H1 (cell line): ENCODE data around the gene FBXL17. TPM values are rescaled to one million over a fixed set of nuclear protein-coding genes. Genes with fewer than 3 reads are reported as not detected.

Source experiments
- CTCF ChIA-PET: fragments of 300-600 bp; sonication (Branson Sonifier 250); formaldehyde crosslinking; loops from one replicate; lab custom pipeline; 2021; ENCODE audit not compliant: partially characterized antibody; lab: Charles Lee
- POLR2A ChIA-PET: fragments of 300-600 bp; sonication (Branson Sonifier 250); formaldehyde crosslinking; loops from one replicate; lab custom pipeline; 2021; ENCODE audit warnings: inconsistent platforms; ENCODE audit not compliant: partially characterized antibody; lab: Charles Lee
- DNase-seq, 2 experiments: peaks; one replicate each; pipeline versions ENCODE4 v3.0.0 to v3.0.0-alpha.2; 2010 to 2022; ENCODE audit warnings: low spot score in 2 of 2, low read depth in 1 of 2, mixed read lengths in 1 of 2
- FAIRE-seq: peaks from 2 replicates; lab custom pipeline; 2011; peaks lifted over from hg19 to GRCh38; lab: Jason Lieb, UNC
- H2AFZ ChIP-seq: 2 replicates; pipeline ENCODE4 v1.8.1; 2012; ENCODE audit warnings: low read length, inconsistent platforms
- H2AK5ac ChIP-seq: 2 replicates; pipeline ENCODE4 v1.6.1; 2013; ENCODE audit warnings: low read depth, low read length
- H2BK120ac ChIP-seq: replicated peaks from 2 replicates; pipeline ENCODE3; 2013; ENCODE audit warnings: low read depth, low read length, inconsistent platforms
- H2BK12ac ChIP-seq: 2 replicates; pipeline ENCODE4 v1.6.1; 2013; ENCODE audit warnings: low read depth, low read length
- H2BK15ac ChIP-seq: 2 replicates; pipeline ENCODE4 v1.6.1; 2013; ENCODE audit warnings: low read length
- H2BK20ac ChIP-seq: 2 replicates; pipeline ENCODE4 v1.6.1; 2013; ENCODE audit warnings: low read length
- H2BK5ac ChIP-seq: 2 replicates; pipeline ENCODE4 v1.6.1; 2013; ENCODE audit warnings: low read depth, low read length
- H3K14ac ChIP-seq: 2 replicates; pipeline ENCODE4 v1.6.1; 2013; ENCODE audit warnings: inconsistent platforms; ENCODE audit not compliant: insufficient read length
- H3K18ac ChIP-seq: 2 replicates; pipeline ENCODE4 v1.6.1; 2013; ENCODE audit warnings: low read length; ENCODE audit errors: extremely low read depth
- H3K23ac ChIP-seq: 2 replicates; pipeline ENCODE4 v1.6.1; 2013; ENCODE audit warnings: inconsistent platforms; ENCODE audit not compliant: insufficient read length
- H3K23me2 ChIP-seq: 2 replicates; pipeline ENCODE4 v1.6.1; 2013; ENCODE audit warnings: low read depth, low read length
- H3K27ac ChIP-seq: 2 replicates; pipeline ENCODE4 v1.6.1; 2011; ENCODE audit warnings: low read depth, low read length, inconsistent platforms
- H3K27me3 ChIP-seq, 4 experiments: replicated peaks in 1 of 4; 1 replicate in 1 of 4; 2 replicates in 3 of 4; pipeline versions ENCODE4 v1.6.1 to v1.8.1; 2011 to 2013; ENCODE audit warnings: low read length in 3 of 4, mild to moderate bottlenecking in 3 of 4, inconsistent platforms in 2 of 4, mixed read lengths in 2 of 4, moderate library complexity in 1 of 4; ENCODE audit not compliant: control insufficient read depth in 3 of 4, insufficient read depth in 3 of 4; ENCODE audit errors: extremely low read depth in 1 of 4
- H3K36me3 ChIP-seq, 4 experiments: 2 replicates each; pipeline versions ENCODE4 v1.6.1 to v1.8.1; 2011 to 2013; ENCODE audit warnings: mild to moderate bottlenecking in 4 of 4, low read length in 3 of 4, moderate library complexity in 2 of 4, control low read depth in 1 of 4, inconsistent platforms in 1 of 4; ENCODE audit not compliant: insufficient read depth in 4 of 4, control insufficient read depth in 2 of 4
- H3K4ac ChIP-seq: replicated peaks from 2 replicates; pipeline ENCODE3; 2013; ENCODE audit warnings: low read length, low read depth, mixed read lengths, inconsistent platforms; ENCODE audit not compliant: insufficient read length
- H3K4me1 ChIP-seq, 4 experiments: replicated peaks in 1 of 4; 1 replicate in 1 of 4; 2 replicates in 3 of 4; pipeline versions ENCODE4 v1.6.1 to v1.8.1; 2011 to 2013; ENCODE audit warnings: low read length in 3 of 4, inconsistent platforms in 2 of 4, mixed read lengths in 1 of 4; ENCODE audit not compliant: insufficient read depth in 4 of 4, control insufficient read depth in 3 of 4
- H3K4me2 ChIP-seq, 2 experiments: 2 replicates each; pipeline versions ENCODE4 v1.6.1 to v1.8.1; 2011 to 2013; ENCODE audit warnings: low read depth in 2 of 2, low read length in 2 of 2, control low read depth in 1 of 2, inconsistent platforms in 1 of 2, mild to moderate bottlenecking in 1 of 2; ENCODE audit not compliant: insufficient read depth in 1 of 2
- H3K4me3 ChIP-seq, 4 experiments: fragments of 200-600, 300-600 bp in 1 of 4; sonication (generic), shearing (Covaris generic), sonication (Bioruptor Twin) in 1 of 4; 2 replicates each; pipeline versions ENCODE4 v1.5.1 to v1.8.1; 2011 to 2016; ENCODE audit warnings: low read length in 4 of 4, low read depth in 3 of 4, control low read depth in 2 of 4, inconsistent platforms in 2 of 4, mild to moderate bottlenecking in 2 of 4, mixed read lengths in 1 of 4, moderate library complexity in 1 of 4; ENCODE audit not compliant: insufficient read depth in 2 of 4; ENCODE audit errors: extremely low read depth in 1 of 4
- H3K56ac ChIP-seq: replicated peaks from 2 replicates; pipeline ENCODE3; 2013; ENCODE audit warnings: low read depth, mild to moderate bottlenecking, mixed read lengths, low read length, inconsistent platforms; ENCODE audit not compliant: insufficient read length
- H3K79me1 ChIP-seq: 2 replicates; pipeline ENCODE4 v1.6.1; 2013; ENCODE audit warnings: low read depth, low read length, control low read depth
- H3K79me2 ChIP-seq, 2 experiments: 2 replicates each; pipeline versions ENCODE4 v1.6.1 to v1.8.1; 2012 to 2013; ENCODE audit warnings: low read length in 2 of 2, mild to moderate bottlenecking in 2 of 2, inconsistent platforms in 1 of 2; ENCODE audit not compliant: insufficient read depth in 2 of 2, control insufficient read depth in 1 of 2
- H3K9ac ChIP-seq, 4 experiments: replicated peaks in 1 of 4; 1 replicate in 1 of 4; 2 replicates in 3 of 4; pipeline versions ENCODE4 v1.6.1 to v1.8.1; 2011 to 2013; ENCODE audit warnings: low read depth in 3 of 4, low read length in 3 of 4, control low read depth in 2 of 4, mild to moderate bottlenecking in 2 of 4, moderate library complexity in 2 of 4, inconsistent platforms in 1 of 4; ENCODE audit errors: extremely low read depth in 1 of 4
- H3K9me3 ChIP-seq, 2 experiments: 2 replicates each; pipeline versions ENCODE4 v1.6.1 to v1.8.1; 2012 to 2013; ENCODE audit warnings: mild to moderate bottlenecking in 2 of 2, moderate library complexity in 2 of 2, control low read depth in 1 of 2, inconsistent platforms in 1 of 2, low read depth in 1 of 2, low read length in 1 of 2, mixed read lengths in 1 of 2; ENCODE audit not compliant: insufficient read depth in 2 of 2
- H4K20me1 ChIP-seq, 2 experiments: replicated peaks in 1 of 2; 2 replicates each; pipeline versions ENCODE3 to v1.8.1; 2011 to 2013; ENCODE audit warnings: inconsistent platforms in 2 of 2, low read length in 2 of 2, mild to moderate bottlenecking in 1 of 2; ENCODE audit not compliant: insufficient read depth in 2 of 2, control insufficient read depth in 1 of 2
- H4K5ac ChIP-seq: 2 replicates; pipeline ENCODE4 v1.6.1; 2013; ENCODE audit warnings: low read length, low read depth, mixed read lengths, inconsistent platforms; ENCODE audit not compliant: insufficient read length
- H4K8ac ChIP-seq: 2 replicates; pipeline ENCODE4 v1.8.0; 2013; ENCODE audit warnings: mild to moderate bottlenecking, moderate library complexity, low read length, inconsistent platforms; ENCODE audit not compliant: insufficient read depth; ENCODE audit errors: extremely low read depth
- H4K91ac ChIP-seq: replicated peaks from 2 replicates; pipeline ENCODE3; 2013; ENCODE audit warnings: low read length, mixed read lengths, inconsistent platforms; ENCODE audit not compliant: insufficient read length
- ATF2 ChIP-seq: IDR thresholded peaks from 2 replicates; pipeline ENCODE4 v1.6.1; 2012; ENCODE audit warnings: low read length, inconsistent platforms
- BRCA1 ChIP-seq: IDR thresholded peaks from 2 replicates; pipeline ENCODE4 v1.6.1; 2012; ENCODE audit warnings: low read depth, low read length, improper control_type of control experiment
- E2F6 ChIP-seq: IDR thresholded peaks from 2 replicates; pipeline ENCODE4 v1.6.1; 2012; ENCODE audit warnings: inconsistent platforms
- KDM1A ChIP-seq: fragments of 200-600, 300-600 bp; sonication (generic); IDR thresholded peaks from 2 replicates; pipeline ENCODE4 v1.7.1; 2016; ENCODE audit warnings: mild to moderate bottlenecking, low read length, borderline replicate concordance
- KDM5A ChIP-seq: fragments of 200-600 bp; IDR thresholded peaks from 2 replicates; pipeline ENCODE4 v1.7.1; 2012; ENCODE audit warnings: mild to moderate bottlenecking, low read length, inconsistent platforms, mixed read lengths
- WGBS, 2 experiments: shearing (Covaris generic) in 1 of 2; methylation state at CpG; one replicate each; pipeline versions ENCODE4 v1.1.6 to v1.1.7; 2013 to 2015; ENCODE audit warnings: low lambda C conversion rate in 2 of 2, mixed read lengths in 2 of 2, inconsistent platforms in 1 of 2, low coverage in 1 of 2, missing lambda C conversion rate in 1 of 2; ENCODE audit not compliant: insufficient replicate concordance in 2 of 2, insufficient coverage in 1 of 2, insufficient read length in 1 of 2; ENCODE audit errors: extremely low coverage in 1 of 2, missing lambda C conversion rate in 1 of 2; 5-methylcytosine and 5-hydroxymethylcytosine counted together
- polyA plus RNA-seq, 7 experiments: library from polyadenylated mRNA; depleted of rRNA in 3 of 7; stranded (reverse) in 5 of 7; unstranded in 2 of 7; fragments of >200 nt in 5 of 7; fragments of 200-250 nt in 2 of 7; gene quantifications; 1 replicate in 5 of 7; 2 replicates in 1 of 7; 4 replicates in 1 of 7; pipeline versions ENCODE4 v1.2.1 to v1.2.3, GENCODE V29; 2011 to 2013; ENCODE audit warnings: missing spikeins in 2 of 7, mixed read lengths in 2 of 7
- total RNA-seq: library from RNA; stranded (reverse); fragmentation: NEBNext Ultra II Directional; extraction: Animal tissue kit (Norgen Biotek cat#: 25700); gene quantifications from 2 replicates; pipeline ENCODE4 v1.2.1, GENCODE V29; 2021

FBXL17 gene
- total and polyA plus RNA-seq, 2 of the 8 experiments (the other 6 are each of a cell fraction or from before 2014, with no cell fraction given) = 0.35 to 4.3 TPM

- no peaks in the 10 kb centered on the region for H3K36me3 ChIP-seq
- H3K14ac ChIP-seq = no peak overlapping the region
- POLR2A ChIA-PET = no interaction called here
- no peak overlapping the region for H3K9ac ChIP-seq
- no peaks in the 10 kb centered on the region for H4K20me1 ChIP-seq
- no peak overlapping the region for H4K91ac ChIP-seq
- H3K4me2 ChIP-seq = no peak overlapping the region
- no peak overlapping the region for H3K4ac ChIP-seq
- no peak overlapping the region for H3K27ac ChIP-seq
- no peak overlapping the region for H2BK15ac ChIP-seq
- H3K27me3 ChIP-seq = no peaks in the 10 kb centered on the region
- FAIRE-seq (no peak), DNase-seq (no peak)
- H2BK20ac ChIP-seq = no peak overlapping the region
- H4K8ac ChIP-seq = no peak overlapping the region
- H2AK5ac ChIP-seq = no peak overlapping the region
- H2BK120ac ChIP-seq = no peak overlapping the region
- H4K5ac ChIP-seq = no peak overlapping the region
- no peak overlapping the region for H2BK5ac ChIP-seq
- no peak overlapping the region for H3K56ac ChIP-seq
- TF ChIP-seq E2F6 (no peak), ATF2 (no peak), BRCA1 (no peak), KDM5A (no peak), KDM1A (no peak)
- TF ChIP-seq, all 59 proteins: peak for 0
- Histone ChIP-seq H3K4me3 (no peak overlapping the region), H3K9me3 (no peaks in the 10 kb centered on the region), H2AFZ (no peak overlapping the region), H2BK12ac (no peak overlapping the region), H3K23ac (no peak overlapping the region), H3K79me2 (no peaks in the 10 kb centered on the region), H3K23me2 (no peaks in the 10 kb centered on the region), H3K79me1 (no peaks in the 10 kb centered on the region), H3K4me1 (no peaks in the 10 kb centered on the region; a peak in 1 of 7 replicates), H3K18ac (no peak overlapping the region)
- 94 to 100% methylated on average over 1 of the region's 1 CpG for WGBS, 2 experiments
- CTCF ChIA-PET = interaction anchor here (0.8 to 1.9 kb wide), 2 partner anchors 9 to 12 kb away, joined by 3 to 10 read pairs; no protein-coding TSS in a partner anchor
Observed at GRCh38 chr5:108251350-108251749, 130.5 kb downstream of the FBXL17 start.
